OCI-LY3 (cell line): ENCODE data around the gene ERLIN1.

Source experiments
- H2AFZ ChIP-seq: fragments of 200-600, 300-600 bp; shearing (Covaris generic); 2 replicates; pipeline ENCODE4 v1.6.0; 2014; ENCODE audit warnings: antibody characterized with exemption, low read depth, low read length
- H3K27ac ChIP-seq: fragments of 200-600, 300-600 bp; sonication (generic); 2 replicates; pipeline ENCODE4 v1.5.1; 2014; ENCODE audit warnings: mild to moderate bottlenecking, low read length, moderate library complexity, mixed read lengths
- H3K27me3 ChIP-seq: fragments of 200-600, 300-600 bp; sonication (generic); 2 replicates; pipeline ENCODE4 v1.6.1; 2014; ENCODE audit warnings: low read depth, low read length, mixed read lengths
- H3K36me3 ChIP-seq: fragments of 200-600, 300-600 bp; sonication (generic); replicated peaks from 2 replicates; pipeline ENCODE3; 2014; ENCODE audit warnings: low read depth, low read length, mixed read lengths
- H3K4me1 ChIP-seq: fragments of 300-600, 200-600 bp; sonication (generic); 2 replicates; pipeline ENCODE4 v1.6.1; 2014; ENCODE audit warnings: low read length, mixed read lengths
- H3K4me2 ChIP-seq: fragments of 200-600, 300-600 bp; sonication (generic); 2 replicates; pipeline ENCODE4 v1.6.1; 2014; ENCODE audit warnings: low read length, mixed read lengths
- H3K4me3 ChIP-seq: fragments of 300-600, 200-600 bp; sonication (generic); 2 replicates; pipeline ENCODE4 v1.5.1; 2014; ENCODE audit warnings: antibody characterized with exemption, mild to moderate bottlenecking, low read length, moderate library complexity
- H3K79me2 ChIP-seq: fragments of 300-600, 200-600 bp; shearing (Covaris generic); 2 replicates; pipeline ENCODE4 v1.6.1; 2014; ENCODE audit warnings: mild to moderate bottlenecking, low read length, mixed read lengths
- H3K9ac ChIP-seq: fragments of 300-600, 200-600 bp; shearing (Covaris generic); 2 replicates; pipeline ENCODE4 v1.6.0; 2014; ENCODE audit warnings: mild to moderate bottlenecking, low read length, moderate library complexity
- H3K9me3 ChIP-seq: fragments of 200-600, 300-600 bp; shearing (Covaris generic); 2 replicates; pipeline ENCODE4 v1.6.1; 2014; ENCODE audit warnings: low read length, mixed read lengths; ENCODE audit not compliant: insufficient read depth
- H4K20me1 ChIP-seq: fragments of 200-600, 300-600 bp; sonication (generic); 2 replicates; pipeline ENCODE4 v1.6.1; 2016; ENCODE audit warnings: low read length, mixed read lengths; ENCODE audit not compliant: insufficient read depth
- EZH2phosphoT487 ChIP-seq: fragments of 200-600 bp; shearing (Covaris generic); IDR thresholded peaks from 2 replicates; pipeline ENCODE4 v1.6.1; 2018; ENCODE audit warnings: antibody characterized with exemption, mixed run types, low read depth
- TF ChIP-seq, protein P1 (sequence below): fragments of 200-600, 300-600 bp; sonication (generic); IDR thresholded peaks from 2 replicates; pipeline ENCODE4 v1.5.1; 2014; ENCODE audit warnings: antibody characterized with exemption, low read length, low read depth

The ERLIN1 gene

DNA sequence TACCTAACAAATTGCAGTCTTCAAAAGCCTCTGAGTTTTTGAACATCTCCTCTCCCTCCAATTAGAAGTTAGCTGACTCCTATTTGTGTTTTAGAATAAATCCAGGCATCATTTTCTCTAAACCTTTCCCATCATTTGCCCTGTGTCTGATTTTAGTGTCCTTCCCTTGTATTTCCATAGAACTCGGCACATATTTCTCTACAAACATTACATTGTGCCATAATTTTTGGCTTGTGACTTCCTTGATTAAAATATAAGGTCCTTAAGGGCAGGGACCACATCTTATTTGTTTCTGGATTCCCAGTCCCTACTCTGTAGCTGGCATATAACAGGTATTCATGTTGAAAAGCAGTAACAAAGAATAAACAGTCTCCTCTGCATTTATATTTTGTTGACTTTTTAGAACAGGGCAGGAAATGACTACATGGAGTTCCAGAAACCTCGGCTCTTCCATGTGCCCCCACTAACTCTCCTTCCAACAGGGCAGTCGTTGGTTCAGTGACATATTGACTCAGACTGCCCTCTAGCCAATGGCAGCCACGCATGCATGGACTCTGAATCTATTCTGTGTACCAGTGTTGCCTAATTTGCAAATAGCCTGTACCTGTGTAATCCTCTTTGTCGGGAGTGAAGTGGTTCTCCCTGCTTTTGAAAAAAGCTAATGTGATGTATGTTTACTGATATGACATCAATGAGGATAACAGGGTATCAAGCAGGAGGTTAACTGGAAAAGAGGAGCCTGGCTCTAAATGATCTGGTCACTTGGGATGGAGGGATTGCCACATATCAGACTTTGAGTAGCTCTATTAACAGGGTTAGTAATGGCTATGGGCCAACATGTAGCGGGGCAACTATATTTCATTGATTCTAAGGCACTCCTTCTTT is 84.4 kb downstream of the ERLIN1 start:
- no peak for TF ChIP-seq EZH2phosphoT487
- TF ChIP-seq, protein P1, sequence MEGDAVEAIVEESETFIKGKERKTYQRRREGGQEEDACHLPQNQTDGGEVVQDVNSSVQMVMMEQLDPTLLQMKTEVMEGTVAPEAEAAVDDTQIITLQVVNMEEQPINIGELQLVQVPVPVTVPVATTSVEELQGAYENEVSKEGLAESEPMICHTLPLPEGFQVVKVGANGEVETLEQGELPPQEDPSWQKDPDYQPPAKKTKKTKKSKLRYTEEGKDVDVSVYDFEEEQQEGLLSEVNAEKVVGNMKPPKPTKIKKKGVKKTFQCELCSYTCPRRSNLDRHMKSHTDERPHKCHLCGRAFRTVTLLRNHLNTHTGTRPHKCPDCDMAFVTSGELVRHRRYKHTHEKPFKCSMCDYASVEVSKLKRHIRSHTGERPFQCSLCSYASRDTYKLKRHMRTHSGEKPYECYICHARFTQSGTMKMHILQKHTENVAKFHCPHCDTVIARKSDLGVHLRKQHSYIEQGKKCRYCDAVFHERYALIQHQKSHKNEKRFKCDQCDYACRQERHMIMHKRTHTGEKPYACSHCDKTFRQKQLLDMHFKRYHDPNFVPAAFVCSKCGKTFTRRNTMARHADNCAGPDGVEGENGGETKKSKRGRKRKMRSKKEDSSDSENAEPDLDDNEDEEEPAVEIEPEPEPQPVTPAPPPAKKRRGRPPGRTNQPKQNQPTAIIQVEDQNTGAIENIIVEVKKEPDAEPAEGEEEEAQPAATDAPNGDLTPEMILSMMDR = no peak
- Histone ChIP-seq H3K27ac (no peak overlapping the region), H3K4me1 (no peaks in the 10 kb centered on the region), H2AFZ (no peak overlapping the region), H3K36me3 (no peaks in the 10 kb centered on the region), H3K79me2 (no peaks in the 10 kb centered on the region), H3K9ac (no peak overlapping the region), H3K27me3 (no peaks in the 10 kb centered on the region), H4K20me1 (no peaks in the 10 kb centered on the region), H3K4me3 (no peak overlapping the region), H3K4me2 (0 out of 2 replicates have a peak overlapping the region, but pooled peaks have one; percentile 50), H3K9me3 (no peaks in the 10 kb centered on the region)

GRCh38 chr10:100100651-100101184 is 85.1 kb downstream of the ERLIN1 start:
- peak overlapping the region; percentile 50 for H3K4me2 ChIP-seq
- peak overlapping the region; percentile 48 for H3K4me3 ChIP-seq
- TF ChIP-seq, protein P1 = peak; percentile 39
- TF ChIP-seq EZH2phosphoT487 = no peak
- H3K27me3 ChIP-seq = no peaks in the 10 kb centered on the region
- no peaks in the 10 kb centered on the region for H3K36me3 ChIP-seq
- H2AFZ ChIP-seq = peak overlapping the region; percentile 65; the same call in 1 of the 2 replicates
- H3K27ac ChIP-seq = no peak overlapping the region
- no peaks in the 10 kb centered on the region for H4K20me1 ChIP-seq
- H3K9ac ChIP-seq = no peak overlapping the region
- no peaks in the 10 kb centered on the region for H3K79me2 ChIP-seq
- no peaks in the 10 kb centered on the region for H3K4me1 ChIP-seq
- H3K9me3 ChIP-seq = no peaks in the 10 kb centered on the region
